Suppressor macrophage (primary cell): ENCODE data around the gene EIF4B.
"Not testable (repeated sequence)": the region's sequence is repeated elsewhere in the genome, so short reads cannot be mapped to it uniquely, and the experiment has no call there.

Source experiments
- DNase-seq, 4 experiments: peaks; one replicate each; pipeline ENCODE4 v3.0.0-alpha.2; 2020 to 2022
- total RNA-seq, 17 experiments: gene quantifications; one replicate each; lab custom pipeline; 2026; ENCODE audit warnings: mixed read lengths in 6 of 17, inconsistent platforms in 3 of 17; lab: John Stamatoyannopoulos, UW

EIF4B gene, protein sequence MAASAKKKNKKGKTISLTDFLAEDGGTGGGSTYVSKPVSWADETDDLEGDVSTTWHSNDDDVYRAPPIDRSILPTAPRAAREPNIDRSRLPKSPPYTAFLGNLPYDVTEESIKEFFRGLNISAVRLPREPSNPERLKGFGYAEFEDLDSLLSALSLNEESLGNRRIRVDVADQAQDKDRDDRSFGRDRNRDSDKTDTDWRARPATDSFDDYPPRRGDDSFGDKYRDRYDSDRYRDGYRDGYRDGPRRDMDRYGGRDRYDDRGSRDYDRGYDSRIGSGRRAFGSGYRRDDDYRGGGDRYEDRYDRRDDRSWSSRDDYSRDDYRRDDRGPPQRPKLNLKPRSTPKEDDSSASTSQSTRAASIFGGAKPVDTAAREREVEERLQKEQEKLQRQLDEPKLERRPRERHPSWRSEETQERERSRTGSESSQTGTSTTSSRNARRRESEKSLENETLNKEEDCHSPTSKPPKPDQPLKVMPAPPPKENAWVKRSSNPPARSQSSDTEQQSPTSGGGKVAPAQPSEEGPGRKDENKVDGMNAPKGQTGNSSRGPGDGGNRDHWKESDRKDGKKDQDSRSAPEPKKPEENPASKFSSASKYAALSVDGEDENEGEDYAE
- total RNA-seq: 82.7 to 440 (median 290) reads per million in 17 experiments

DNA sequence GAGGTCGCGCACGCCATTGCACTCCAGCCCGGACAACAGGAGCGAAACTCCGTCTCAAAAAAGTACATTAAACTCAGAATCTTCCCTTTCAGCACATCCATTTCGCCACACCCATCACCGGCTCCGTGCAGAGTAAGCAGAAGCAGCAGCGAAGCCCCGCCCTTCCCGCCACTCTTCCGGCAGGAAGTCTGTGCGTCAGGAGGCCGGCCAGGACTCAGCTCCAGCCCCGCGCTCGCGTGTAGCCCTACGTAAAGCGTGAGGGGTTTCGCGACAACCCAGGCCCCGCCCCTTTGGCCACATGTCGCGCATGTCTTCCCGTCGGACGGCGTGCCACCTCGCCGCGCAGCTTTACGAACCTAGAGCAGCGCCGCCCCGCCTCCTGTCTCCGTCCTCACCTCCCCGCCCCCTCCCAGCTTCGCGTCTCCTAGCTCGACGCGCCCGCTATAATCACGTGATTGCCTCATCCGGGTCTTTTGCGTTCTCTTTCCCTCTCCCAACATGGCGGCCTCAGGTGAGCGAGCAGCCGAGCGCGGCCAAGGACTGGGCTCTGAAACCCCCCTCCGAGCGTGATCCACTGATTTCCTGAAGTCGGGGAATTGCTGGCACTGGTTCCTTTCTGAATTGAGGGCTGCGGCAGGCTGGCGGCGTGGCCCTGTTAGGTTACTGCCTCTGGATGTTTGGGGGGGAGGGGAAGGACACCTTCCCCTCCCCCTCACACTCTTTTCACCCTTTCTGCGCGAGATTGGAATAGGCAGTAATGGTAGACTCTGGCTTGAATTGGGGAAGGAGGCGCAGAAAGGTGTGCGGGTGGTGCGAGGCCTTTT is at the start of gene EIF4B:
EIF4B (plus strand) TSS at position 471 of the 824 bp plus-strand sequence; CDS start at position 499, 28 bp downstream.
- peak; percentile 100 for DNase-seq

DNA sequence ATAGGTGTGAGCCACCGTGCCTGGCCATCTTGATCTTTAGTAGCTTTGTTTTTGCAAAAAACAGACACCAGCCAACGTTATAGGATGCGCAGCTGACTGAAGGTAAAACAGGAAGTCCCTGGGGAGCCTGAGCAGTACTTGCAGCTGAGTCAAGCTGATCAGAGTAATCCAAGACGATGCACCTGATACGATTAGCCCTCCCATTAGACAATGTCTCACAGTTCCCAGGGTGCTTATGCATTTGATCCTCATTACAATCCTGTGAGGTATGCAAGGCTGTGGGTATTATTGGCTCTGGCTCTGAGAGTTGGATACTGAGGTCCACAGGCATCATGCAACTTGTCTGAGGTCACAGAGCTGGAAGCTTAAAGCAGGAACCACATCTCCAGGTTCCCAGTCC is 49.3 kb upstream of the EIF4B start:
- peak in 1 of 4 experiments; percentile 11 for DNase-seq

DNA sequence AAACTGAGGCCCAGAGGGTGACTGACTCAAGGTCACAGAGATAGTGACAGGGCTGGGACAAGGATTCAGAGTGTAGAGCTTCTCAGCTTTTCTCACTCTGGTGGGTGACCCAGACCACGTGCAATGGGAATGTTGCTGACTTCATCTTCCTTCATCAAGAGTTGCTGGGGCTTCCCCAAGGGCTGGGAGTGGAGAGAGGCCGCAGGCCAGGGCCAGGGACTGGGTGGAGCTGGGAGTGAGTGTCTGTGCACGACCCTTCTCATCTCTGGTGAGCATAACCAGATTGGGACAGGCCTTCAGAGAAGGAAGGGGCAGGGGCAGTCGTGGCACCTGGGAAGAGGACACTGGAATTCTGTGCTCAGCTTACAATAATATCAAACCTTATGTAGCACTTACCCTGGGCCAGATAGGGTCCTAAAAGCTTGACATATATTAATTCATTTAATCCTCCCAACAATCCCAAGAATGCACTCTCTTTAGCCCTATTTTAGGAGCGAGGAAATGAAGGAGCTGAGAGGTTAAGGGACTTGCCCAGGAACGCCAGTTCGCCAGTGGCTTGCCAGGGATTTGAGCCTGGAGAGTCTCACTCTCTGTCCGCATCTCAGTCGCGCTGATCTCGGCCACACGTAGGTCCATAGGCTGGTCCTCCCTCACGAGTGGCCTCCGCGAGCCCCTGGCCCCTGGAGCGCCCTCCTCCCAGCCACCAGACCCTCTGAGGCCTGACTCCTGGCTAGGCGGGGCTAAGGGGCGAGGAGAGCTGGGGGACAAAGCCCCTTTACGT is 41.5 kb upstream of the EIF4B start:
- no peak for DNase-seq

DNA sequence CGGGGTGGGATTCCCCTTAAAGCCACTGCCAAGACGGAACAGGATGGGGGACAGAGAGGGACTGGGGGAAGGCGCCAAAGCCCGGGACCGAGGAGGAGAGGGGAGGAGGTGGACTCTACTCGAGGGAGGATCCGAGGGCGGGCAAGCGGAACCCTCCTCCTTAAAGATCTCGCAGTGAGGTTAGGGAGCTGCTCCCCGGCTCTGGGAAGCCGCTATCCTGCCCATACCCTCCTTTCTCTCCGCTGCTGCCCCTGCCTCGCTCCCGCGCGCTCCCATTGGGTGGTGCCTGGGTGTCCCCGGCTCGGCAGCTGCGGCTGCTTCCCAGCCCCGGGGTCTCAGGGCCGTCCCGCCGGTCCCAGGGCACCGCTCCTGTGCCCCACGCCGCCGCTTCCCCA is 40.9 kb upstream of the EIF4B start:
- DNase-seq: no peak

DNA sequence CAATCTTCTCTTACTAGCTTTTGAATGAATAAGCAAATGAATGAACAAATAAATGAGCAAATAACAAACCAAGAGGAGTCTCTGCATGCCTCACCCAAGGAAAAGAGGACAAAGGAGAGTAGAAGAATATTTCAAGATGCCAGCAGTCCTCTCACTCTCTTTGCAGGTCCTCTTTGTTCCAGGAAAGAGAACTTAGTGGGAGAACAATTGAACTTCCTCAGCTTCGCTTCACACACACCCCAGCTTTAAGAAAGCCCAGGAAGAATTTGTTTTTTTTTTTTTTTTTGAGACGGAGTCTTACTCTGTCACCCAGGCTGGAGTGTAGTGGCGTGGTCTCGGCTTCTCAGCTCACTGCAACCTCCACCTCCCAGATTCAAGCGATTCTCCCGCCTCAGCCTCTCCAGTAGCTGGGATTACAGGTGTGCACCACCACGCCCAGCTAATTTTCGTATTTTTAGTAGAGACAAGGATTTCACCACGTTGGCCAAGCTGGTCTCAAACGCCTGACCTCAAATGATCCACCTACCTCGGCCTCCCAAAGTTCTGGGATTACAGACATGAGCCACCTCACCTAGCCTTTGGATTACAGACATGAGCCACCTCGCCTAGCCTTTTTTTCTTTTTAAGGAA is 37.0 kb upstream of the EIF4B start:
- DNase-seq: no peak

DNA sequence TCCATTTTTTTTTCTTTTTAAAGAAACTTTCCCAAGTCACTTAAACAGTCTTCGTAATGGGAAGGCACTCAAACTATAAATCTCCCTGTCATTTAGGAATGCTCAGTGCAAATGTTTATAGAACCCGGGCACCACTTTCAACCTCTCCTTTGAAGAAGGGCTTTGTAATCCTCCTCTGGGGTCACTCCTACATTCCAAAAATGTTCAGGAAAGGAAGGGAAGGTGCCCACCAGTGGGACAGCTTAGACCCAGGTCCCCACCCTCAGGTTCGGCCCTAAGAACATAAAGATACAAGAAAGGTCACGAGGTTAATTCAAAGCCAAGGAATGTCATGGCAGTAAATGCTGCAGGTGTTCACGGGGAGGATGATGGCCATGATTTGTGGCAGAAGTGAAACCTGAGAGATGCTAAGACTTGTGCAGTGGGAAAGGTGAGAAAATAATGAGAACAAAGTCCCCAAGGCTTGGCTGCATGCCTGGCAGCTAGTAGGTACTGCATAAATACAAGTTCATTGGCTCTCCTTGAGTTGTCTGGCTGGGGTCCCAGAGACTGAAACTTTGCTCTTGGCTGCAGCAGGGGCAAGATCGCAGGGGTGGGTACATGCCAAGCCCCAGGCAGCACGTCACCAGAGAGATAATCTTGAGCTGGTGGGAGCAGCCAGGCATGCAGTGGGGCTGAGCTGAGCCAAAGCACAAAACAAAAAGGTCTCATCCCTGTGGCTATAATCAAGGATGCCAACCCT is 36.3 kb upstream of the EIF4B start:
- DNase-seq: no peak

DNA sequence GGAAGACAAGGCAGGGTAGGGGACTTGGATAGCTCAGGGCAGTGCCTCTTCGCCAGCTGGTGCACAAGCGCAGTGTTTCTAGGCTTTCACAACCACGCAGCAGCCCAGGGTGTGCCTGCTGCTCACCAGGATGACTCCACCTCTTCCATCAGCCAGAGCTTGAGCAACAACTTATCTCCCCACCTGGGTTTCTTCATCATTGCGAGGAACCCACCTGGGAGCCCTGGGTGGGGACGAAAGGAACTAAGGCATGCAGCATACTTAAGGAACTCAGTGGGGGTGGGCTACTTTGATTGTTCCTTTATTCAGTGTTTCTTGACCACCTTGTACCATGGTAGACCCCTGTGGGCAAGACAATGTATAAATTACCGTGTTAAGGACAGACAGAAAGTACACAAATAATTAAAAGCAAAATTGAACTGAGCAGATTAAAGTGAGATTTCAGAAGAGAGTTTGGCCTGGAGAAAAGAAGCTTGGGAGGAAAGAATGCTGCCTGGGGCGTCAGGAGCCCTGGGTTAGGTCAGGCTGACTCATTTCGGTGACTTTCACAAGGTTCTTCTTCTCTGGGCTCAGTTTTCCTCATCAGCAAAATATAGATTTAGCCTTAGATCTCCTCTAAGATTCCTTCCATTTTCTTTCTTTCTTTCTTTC is 34.5 kb upstream of the EIF4B start:
- peak in 3 of 4 experiments; percentile 25 to 27 (median 27) for DNase-seq

DNA sequence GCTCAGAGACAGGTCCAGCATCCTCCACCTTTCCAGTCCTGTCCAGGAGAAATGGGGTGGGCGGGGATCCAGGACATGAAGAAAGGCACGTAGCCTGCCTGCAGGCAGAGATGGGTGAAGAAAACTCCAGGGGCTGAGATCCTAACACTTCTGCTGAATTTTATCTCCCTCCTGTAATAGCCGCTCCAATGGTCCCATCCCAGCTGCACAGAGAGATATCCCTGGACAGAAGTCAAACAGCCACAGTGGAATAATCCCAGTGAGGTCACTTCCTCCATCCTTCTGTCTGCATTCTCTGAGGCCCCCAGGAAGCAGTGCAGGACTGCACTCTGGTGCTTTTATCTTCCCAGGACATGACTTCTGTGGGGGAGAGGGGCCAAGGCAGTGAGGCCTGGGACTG is 31.1 kb upstream of the EIF4B start:
- DNase-seq: no peak

DNA sequence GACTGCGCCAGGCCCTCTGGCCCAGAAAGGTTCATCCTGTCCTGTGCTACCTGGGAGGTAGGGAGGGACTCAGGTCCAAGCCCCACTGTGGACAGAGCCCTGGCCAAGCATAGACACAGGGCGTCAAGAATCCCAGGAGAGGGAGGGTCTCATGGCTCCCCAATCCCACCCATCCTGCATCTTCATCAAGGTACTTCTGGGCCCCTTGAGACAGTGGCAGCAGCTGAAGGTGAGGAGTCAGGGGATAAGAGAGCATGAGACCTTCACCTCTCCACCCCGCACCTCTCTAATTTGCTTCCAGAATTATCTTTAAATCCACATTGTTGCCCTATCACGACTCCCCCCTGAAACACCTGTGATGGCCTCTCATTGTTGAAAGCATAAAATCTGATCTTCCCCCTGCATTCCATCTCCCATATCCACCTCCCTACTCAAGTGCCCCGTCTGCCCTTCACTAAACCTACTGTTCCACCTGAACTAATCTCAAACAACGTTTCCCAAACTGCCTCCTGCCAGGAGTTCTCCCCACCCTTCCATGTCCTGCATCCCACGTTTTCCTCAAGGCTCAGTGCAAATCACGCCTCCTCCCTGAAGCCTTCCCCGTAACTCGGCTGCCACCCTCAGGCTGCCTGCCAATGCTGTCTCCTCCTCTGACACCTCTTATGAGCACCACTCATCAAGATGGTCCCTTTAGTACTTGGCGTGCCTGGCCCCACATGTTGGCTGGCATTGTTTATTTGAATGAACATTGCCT is 30.3 kb upstream of the EIF4B start:
- DNase-seq: no peak

DNA sequence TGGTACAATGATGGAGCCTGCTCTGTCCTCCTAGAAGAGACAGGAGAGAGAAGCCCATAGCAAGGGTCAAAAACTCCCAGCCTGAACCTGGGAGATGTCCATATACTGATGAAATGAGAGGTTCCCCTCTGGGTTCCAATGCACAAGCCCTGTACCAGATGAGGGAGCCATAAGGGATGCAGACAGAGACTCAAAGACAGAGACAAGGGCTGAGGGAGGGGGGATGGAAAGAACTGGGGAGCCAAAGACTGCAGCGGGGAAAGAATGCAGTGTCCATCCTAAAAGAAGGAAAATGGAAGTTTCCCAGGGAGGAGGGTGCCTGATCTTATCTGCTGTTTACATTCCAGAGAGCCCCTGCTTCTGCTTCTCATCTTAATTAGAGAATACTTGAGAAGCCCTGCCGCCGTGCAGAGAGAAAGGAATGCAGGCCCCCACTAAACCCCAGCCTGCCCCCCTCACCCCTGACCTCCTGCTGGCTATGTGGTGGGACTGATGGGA is 29.6 kb upstream of the EIF4B start:
- no peak for DNase-seq

DNA sequence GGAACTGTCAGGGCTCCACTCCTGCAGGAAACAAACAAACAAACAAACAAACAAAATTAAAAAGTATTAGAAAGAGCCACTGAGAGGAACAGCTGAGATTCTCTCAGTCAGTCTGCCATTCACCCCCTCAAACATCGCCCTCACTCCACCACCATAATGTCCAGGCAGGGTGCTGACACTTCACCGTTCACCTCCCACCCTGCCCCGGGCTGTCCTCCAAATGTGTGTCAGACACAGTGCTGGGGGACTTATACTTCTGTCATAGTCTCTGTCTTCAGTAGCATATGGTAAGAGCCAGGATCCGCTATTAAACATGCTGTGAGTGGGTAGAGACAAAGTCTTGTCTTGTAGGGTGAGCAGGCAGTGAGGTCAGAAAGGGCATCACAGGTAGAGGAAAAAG is 29.1 kb upstream of the EIF4B start:
- DNase-seq: no peak

DNA sequence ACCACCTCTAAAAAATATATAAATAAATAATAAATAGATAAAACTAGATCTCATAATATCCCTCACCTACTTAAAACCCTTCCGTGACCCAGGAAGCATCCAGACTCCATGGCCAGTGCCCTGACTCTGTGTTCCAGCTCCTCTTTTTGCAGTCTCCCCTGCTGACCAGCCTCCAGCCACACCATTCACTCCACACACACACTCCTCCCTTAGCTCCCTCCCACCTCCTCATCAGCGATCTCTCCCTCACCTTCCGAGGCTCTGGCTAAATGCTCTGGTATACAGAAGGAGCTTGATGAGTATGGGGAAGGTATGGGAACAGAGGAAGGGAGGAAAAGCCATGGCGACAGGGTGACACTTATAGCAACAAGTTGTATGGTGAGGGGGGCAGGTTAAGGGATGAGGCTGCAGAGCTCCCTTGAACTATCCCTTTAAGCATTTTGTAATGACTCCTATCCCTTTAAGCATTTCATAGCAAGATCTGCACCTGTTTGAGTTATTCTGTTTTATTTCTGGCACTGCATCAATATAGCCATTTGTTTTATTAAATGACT is 26.1 kb upstream of the EIF4B start:
- no peak for DNase-seq

DNA sequence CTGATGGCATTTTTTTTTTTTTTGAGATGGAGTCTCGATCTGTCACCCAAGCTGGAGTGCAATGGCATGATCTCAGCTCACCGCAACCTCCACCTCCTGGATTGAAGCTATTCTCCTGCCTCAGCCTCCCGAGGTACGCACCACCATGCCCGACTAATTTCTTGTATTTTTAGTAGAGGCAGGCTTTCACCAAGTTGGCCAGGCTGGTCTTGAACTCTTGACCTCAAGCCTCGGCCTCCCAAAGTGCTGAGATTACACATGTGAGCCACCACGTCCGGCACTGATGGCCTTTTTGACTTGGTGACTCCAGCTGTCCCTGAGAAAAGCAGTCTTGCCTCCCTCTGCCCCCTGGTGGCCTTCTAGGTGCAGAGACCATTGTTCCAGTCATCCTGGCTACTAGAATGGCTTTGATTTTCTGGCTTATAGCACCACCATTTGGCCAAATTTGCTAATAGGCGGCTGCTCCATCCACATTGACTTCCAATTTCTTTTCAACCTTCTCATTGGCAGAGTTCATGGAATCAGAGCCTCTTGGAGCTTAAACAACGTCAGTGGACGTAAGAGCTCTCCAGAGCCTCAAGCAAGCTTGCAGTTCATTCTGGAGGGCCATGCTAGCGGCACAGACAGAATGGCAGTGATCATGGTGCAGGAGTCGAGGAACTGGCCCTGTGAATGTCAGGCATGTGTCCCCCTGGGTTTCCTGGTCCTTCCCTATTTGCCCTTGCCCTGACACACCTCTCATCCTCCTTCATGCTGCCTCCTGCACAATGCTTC is 25.4 kb upstream of the EIF4B start:
- peak; percentile 93 to 96 (median 95) for DNase-seq

DNA sequence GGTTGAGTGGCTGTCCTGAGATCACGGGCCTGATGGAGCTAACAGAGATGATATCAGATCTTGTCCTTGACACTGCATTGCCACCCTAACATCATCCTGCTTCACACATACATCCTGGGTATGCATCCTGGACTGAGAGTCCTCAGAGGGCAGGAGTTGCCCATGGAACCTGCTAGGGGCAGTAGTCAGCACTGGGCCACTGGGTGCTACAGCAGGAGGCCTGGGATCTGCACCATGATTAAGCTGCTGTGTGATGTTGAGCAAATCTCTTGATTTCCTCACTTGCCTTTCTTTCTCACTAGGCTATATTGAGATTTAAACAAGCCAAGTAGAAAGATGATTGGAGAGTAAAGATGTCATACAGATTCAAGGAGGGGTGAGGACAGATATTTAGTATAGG is 22.1 kb upstream of the EIF4B start:
- no peak for DNase-seq

DNA sequence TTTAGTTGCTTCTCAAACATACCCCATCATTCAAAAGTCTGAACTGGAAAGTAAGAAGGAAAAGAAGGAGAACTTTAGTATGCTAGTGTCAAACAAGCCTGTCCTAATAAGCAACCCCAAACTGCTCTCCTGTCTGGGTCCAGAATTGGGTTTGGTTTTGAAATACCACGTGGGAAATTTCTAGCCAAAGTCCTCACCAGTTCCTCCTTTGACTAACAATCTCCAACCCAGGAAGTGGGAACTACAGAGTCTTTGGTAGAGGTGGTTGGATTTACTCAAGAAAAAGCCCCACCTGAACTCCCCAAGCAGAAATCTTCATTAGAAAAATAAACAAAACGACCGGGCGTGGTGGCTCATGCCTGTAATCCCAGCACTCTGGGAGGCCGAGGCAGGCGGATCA is 17.4 kb upstream of the EIF4B start:
- peak in 3 of 4 experiments; percentile 22 to 37 (median 30) for DNase-seq

DNA sequence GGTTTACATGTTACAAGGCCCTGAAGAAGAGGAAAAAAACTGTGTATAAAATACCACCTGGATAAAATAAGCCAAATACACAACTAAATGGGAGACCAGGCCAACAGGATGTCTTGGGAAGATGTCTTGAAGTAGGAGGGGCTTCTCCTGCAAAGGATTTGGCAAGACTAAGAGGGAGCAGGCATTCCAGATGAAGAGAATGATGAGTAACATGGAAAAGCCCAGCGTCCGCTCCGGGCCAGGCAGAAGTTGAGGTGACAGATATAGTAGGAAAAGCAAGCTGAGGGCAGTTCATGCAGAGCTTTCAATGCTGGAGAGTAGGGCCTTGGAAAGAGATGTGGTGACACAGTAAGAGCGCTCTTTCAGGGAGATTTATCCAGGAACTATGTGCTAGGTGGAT is 16.1 kb upstream of the EIF4B start:
- DNase-seq: no peak

DNA sequence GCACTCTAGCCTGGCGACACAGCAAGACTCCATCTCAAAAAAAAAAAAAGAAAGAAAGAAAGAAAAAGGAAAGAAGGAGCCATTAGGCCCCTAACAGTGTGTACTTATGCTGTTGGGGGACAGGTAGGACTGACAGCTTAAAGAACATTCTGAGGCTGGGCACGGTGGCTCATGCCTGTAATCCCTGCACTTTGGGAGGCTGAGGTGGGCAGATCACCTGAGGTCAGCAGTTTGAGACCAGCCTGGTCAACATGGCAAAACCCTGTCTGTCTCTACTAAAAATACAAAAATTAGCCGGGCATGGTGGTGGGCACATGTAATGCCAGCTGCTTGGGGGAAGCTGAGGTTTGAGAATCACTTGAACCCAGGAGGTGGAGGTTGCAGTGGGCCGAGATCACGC is 14.0 kb upstream of the EIF4B start:
- DNase-seq: not testable (repeated sequence)
